ENCODE measurements around the gene MAP3K13. TPM values are rescaled to one million over a fixed set of nuclear protein-coding genes. Genes with fewer than 3 reads are reported as not detected.

MAP3K13 gene
- total and polyA plus RNA-seq, 7 donors = 21.7 to 64.7 (median 26.0) TPM

DNA sequence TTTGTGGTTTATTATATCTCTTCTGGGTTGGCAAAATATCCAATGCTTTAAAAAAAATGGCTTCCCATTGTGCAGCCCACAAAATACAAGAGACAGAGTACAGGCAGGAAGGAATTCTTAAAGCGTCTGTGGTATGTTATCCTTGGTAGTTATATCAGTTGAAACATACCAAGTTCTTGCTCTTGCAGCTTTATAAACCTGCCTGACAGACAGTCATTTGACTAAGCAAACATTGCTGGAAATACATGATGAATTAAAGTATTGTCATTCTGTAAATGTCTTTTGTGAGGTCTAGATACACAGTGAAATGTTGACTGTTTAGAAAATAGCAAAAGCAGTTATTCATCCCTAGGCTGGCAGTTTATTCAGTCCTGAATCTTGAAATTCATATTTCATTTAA is 44.8 kb upstream of the MAP3K13 start:
- H3K4me3 ChIP-seq = no peak overlapping the region
- WGBS, 2 donors = 14 to 43% methylated on average over 1 of the region's 1 CpG

DNA sequence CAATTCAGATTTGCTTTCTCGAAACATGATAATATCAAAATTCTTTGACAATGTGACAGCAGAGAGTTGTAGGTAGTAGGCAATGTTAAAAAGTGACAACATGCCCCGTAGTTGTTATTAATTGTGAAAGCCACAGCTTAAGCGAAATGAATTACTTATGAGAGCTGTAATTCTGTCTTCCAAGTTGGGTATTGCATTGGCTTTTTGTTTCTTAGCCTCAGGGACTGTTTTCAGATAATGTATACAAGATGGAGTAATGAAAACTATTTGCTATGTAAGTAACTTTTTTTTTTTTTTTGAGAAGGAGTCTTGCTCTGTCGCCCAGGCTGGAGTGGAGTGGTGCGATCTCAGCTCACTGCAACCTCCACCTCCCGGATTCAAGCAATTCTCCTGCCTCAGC is 43.1 kb upstream of the MAP3K13 start:
- Histone ChIP-seq H3K4me1 (peaks cover 0 to 41% (median 24%) of the 10 kb centered on the region in 4 donors), H3K27ac (no peak overlapping the region), H3K9me3 (no peaks in the 10 kb centered on the region), H3K36me3 (no peaks in the 10 kb centered on the region), H3K27me3 (no peaks in the 10 kb centered on the region), H3K4me3 (no peak overlapping the region)
- WGBS, 2 donors = 91 to 93% methylated on average over 6 of the region's 6 CpGs
- TF ChIP-seq, protein P1, sequence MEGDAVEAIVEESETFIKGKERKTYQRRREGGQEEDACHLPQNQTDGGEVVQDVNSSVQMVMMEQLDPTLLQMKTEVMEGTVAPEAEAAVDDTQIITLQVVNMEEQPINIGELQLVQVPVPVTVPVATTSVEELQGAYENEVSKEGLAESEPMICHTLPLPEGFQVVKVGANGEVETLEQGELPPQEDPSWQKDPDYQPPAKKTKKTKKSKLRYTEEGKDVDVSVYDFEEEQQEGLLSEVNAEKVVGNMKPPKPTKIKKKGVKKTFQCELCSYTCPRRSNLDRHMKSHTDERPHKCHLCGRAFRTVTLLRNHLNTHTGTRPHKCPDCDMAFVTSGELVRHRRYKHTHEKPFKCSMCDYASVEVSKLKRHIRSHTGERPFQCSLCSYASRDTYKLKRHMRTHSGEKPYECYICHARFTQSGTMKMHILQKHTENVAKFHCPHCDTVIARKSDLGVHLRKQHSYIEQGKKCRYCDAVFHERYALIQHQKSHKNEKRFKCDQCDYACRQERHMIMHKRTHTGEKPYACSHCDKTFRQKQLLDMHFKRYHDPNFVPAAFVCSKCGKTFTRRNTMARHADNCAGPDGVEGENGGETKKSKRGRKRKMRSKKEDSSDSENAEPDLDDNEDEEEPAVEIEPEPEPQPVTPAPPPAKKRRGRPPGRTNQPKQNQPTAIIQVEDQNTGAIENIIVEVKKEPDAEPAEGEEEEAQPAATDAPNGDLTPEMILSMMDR (IDR thresholded peaks at IDR 0.05) = no peak
- no peak for TF ChIP-seq POLR2A (IDR thresholded peaks at IDR 0.05)
- no peak for TF ChIP-seq POLR2AphosphoS5 (IDR thresholded peaks at IDR 0.05)
- TF ChIP-seq EP300 (IDR thresholded peaks at IDR 0.05) = no peak
- intact Hi-C loops (cut with DNase I) = no loop called here
- no peak for DNase-seq

More for the DNA sequence above, 44.8 kb upstream of the MAP3K13 start:
- no peaks in the 10 kb centered on the region for H3K36me3 ChIP-seq
- intact Hi-C loops (cut with DNase I) = no loop called here
- H3K9me3 ChIP-seq = no peaks in the 10 kb centered on the region
- DNase-seq = no peak
- peak overlapping the region in 2 of 4 donors; percentile 54 to 66 for H3K27ac ChIP-seq
- H3K4me1 ChIP-seq = peaks cover 0 to 41% (median 24%) of the 10 kb centered on the region in 4 donors
- H3K27me3 ChIP-seq = no peaks in the 10 kb centered on the region
- TF ChIP-seq, protein P1 (IDR thresholded peaks at IDR 0.05) = no peak

DNA sequence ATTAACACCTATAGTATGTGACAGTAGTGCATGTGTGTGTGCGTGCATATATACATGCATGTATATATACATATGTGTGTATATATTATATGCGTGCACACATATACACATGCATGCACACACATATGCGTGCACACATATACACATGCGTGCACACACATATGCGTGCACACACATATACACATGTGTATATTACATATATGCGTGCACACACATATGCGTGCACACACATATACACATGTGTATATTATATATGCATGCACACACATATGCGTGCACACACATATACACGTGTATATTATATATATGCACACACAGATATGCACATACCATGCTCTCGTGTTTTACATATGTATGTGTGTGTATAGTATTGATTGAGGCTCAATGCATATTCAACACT is 42.0 kb upstream of the MAP3K13 start:
- no peak for TF ChIP-seq POLR2A (IDR thresholded peaks at IDR 0.05)
- Histone ChIP-seq H3K36me3 (no peaks in the 10 kb centered on the region), H3K27ac (no peak overlapping the region), H3K4me1 (peaks cover 0 to 41% (median 24%) of the 10 kb centered on the region in 4 donors), H3K9me3 (no peaks in the 10 kb centered on the region), H3K4me3 (no peak overlapping the region), H3K27me3 (no peaks in the 10 kb centered on the region)
- no peak for DNase-seq
- 97% methylated on average over 10 of the region's 10 CpGs for WGBS, 2 donors
- intact Hi-C loops (cut with DNase I) = no loop called here

DNA sequence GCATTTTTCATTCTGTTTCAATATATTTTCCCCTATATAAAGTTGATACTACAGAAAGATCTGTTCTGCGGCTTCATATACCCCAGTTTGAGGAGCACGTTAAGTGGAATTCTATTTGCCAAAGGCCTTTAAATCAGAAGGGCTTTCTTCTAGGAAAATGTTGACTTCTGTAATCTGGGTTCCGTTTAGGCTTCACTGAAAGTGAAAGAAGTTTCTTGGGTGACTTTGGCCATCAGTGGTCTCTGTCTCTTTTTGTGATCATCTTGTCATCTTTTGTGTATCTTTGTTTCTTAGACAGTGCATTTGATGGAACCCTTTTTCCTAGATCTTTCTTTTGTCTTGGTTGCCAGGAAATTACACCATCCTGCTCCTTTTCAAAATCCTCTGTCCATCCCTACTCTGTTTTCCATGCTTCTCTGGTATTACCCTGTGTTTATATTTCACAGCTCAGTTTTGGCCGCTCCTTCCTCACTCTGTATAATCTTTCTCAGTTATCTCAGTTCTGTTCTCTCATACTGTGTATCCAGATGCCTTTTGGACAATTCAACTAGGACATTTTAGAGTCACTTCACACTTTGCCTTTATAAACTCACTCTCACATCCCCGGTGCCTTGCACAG is 40.7 kb upstream of the MAP3K13 start:
- 75 to 82% methylated on average over 5 of the region's 5 CpGs for WGBS, 2 donors
- H3K4me3 ChIP-seq = peak overlapping the region in 1 of 4 donors; percentile 2
- peaks cover 0 to 33% (median 20%) of the 10 kb centered on the region in 4 donors for H3K4me1 ChIP-seq
- TF ChIP-seq EP300 (IDR thresholded peaks at IDR 0.05) = no peak
- peak overlapping the region in 3 of 4 donors; percentile 32 to 67 (median 53) for H3K27ac ChIP-seq
- H3K9me3 ChIP-seq = no peaks in the 10 kb centered on the region
- no peaks in the 10 kb centered on the region for H3K36me3 ChIP-seq
- H3K27me3 ChIP-seq = no peaks in the 10 kb centered on the region
- no peak for DNase-seq
- intact Hi-C loops (cut with DNase I) = no loop called here

DNA sequence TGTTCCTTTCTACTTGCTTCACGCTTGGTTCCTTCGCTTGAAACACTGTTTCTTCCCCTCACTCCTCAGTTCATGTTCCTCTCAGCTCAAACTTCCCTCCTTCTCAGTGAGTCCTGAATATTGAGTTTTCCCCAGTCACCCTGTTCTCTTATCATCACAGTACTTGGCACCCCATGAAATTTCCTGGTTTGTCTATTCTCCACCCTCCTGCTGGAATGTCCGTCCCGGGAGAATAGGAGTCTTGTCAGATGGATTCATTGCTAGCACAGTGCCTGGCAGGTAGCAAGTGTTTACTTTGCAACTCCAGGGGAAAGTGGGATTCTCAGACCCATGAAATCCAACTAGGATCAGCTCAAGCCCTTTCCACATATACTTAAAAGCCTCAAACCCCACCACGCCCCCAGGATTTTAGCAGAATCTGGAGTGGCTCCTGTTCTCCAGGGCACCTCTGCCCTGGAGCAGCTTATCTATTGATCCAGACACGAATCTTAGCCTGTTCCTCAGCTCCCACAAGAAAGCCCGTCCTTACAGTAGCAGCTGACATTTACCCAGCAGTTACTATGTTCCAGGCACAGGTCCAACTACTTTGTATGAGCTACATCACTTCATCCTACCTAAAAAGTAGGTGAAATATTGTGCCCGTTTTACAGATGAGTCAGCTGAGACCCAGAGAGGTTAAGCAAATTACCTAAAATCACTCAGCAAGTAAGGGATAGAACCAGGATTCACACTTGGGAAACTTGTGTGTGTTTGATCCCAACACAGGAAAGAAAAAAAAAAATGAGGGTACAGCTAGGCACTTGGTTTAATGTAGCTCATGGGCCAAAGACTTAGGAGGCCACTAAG is 36.8 kb upstream of the MAP3K13 start:
- TF ChIP-seq POLR2AphosphoS5 (IDR thresholded peaks at IDR 0.05) = no peak
- no peak overlapping the region for H3K27ac ChIP-seq
- DNase-seq = no peak
- no peak overlapping the region for H3K4me3 ChIP-seq
- H3K36me3 ChIP-seq = no peaks in the 10 kb centered on the region
- H3K27me3 ChIP-seq = no peaks in the 10 kb centered on the region
- H3K4me1 ChIP-seq = peaks cover 0 to 23% (median 10%) of the 10 kb centered on the region in 4 donors
- intact Hi-C loops (cut with DNase I) = no loop called here
- H3K9me3 ChIP-seq = no peaks in the 10 kb centered on the region
- WGBS, 2 donors = 41 to 79% methylated on average over 8 of the region's 8 CpGs

DNA sequence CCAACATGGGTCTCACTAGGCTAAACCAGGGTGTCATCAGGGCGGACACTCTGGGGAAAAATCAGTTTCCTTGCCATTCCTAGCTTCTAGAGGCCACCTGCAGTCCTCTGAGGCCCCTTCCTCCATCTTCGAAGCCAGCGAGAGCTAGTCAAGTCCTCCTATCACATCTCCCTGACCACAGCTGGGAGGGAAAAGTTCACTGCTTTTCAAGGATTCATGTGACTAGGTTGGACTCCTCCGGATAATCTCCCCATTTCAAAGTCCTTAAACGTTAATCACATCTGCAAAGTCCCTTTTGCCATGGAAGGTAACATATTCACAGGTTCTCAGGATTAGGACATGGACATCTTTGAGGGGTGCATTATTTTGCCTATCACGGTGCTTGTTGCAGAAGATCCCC is 35.9 kb upstream of the MAP3K13 start:
- Histone ChIP-seq H3K27ac (no peak overlapping the region), H3K36me3 (no peaks in the 10 kb centered on the region), H3K4me3 (no peak overlapping the region), H3K4me1 (peaks cover 0 to 16% (median 7%) of the 10 kb centered on the region in 4 donors), H3K9me3 (no peaks in the 10 kb centered on the region), H3K27me3 (no peaks in the 10 kb centered on the region)
- DNase-seq = no peak
- intact Hi-C loops (cut with DNase I) = no loop called here
- 55 to 81% methylated on average over 6 of the region's 6 CpGs for WGBS, 2 donors
- TF ChIP-seq EP300 (IDR thresholded peaks at IDR 0.05) = no peak
- TF ChIP-seq, protein P1 (IDR thresholded peaks at IDR 0.05) = no peak
- TF ChIP-seq POLR2AphosphoS5 (IDR thresholded peaks at IDR 0.05) = no peak
- TF ChIP-seq POLR2A (IDR thresholded peaks at IDR 0.05) = no peak

Measured in sigmoid colon (tissue), 7 donors.